Midbrain (tissue), 1 donor: Measurements from ENCODE around the gene SMIM12.
"Not testable (repeated sequence)": the region's sequence is repeated elsewhere in the genome, so short reads cannot be mapped to it uniquely, and the experiment has no call there.

Experiments used
- DNase-seq: peaks from one replicate; lab custom pipeline; 2025; lab: John Stamatoyannopoulos, UW

SMIM12 gene

DNA sequence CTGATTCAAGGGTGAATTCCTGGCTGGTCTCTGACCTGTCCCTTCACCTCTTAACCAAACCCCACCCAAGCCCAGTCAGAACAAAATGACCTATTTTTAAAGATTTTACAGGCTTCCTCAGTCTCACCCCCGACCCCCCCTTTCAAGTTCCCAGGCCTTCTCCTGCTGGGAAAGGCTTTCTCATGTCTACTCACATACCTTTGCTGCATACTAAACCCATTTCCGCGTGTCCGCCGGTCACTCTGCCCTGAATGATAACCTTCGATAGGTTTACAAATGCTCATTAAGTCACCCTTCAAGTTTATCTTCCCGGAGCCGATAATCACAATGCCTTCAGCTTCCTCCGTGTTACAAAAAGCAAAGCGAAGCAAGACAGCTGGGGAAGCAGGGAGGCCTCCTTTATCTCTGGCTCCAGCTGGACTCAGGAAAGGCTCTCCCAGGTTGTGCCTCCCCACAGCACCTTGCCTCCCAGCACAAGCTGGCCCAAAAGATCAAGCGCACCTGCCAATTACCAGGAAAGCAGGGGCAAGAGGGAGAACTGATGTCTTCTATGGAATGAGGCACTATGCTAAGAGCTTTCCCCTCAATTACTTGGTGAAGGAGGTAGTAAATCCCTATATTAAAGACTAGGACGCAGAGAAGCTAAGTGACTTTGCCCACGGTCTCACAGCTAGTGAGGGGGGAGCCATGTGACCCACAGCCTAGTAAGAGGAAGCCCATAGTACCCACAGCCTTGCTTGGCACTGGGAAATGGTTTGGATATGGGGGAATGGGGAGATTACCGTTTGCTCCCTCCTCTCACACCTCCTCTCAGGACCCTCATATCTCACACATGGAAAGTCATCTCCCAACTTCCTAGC is 15.9 kb downstream of the SMIM12 start:
- no peak for DNase-seq

DNA sequence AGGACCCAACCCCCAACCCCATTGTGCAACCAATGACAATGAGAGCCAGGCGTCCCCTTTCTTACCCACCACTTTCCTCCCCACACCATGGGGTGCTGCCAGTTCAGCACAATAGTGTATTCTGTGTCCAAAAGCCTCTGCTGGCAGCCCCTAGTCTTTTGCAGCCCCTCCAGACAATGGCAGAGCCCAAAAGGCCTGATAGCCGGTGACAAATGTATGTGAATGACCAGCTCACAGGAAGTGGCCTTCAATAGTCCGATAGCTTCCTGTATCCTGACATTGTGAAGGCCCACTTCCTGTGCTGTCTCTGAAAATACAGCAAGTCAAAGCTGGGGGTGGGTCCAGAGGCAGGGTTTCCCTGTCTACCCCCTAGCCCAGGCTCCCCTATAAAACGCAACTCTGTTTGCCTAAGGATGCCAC is 16.6 kb downstream of the SMIM12 start:
- DNase-seq: no peak

DNA sequence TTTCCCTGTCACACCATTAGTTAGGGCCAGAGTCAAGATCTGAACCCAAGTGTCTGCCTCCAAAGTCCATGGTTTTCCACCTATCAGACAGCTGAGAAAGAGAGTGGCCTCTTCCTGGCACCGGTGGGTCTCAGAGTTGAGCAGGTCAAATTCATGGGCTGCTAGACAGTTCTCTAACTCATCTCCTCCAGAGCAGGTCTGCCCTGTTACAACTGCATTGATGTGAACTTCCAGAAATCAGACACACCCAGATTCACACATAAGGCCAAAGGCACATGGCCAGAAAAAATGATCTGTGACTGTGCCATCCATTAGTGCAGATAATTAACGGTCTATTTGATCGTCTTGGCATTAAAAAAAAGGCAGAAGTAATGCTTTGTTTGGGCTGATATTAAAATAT is 17.5 kb downstream of the SMIM12 start:
- DNase-seq: no peak

DNA sequence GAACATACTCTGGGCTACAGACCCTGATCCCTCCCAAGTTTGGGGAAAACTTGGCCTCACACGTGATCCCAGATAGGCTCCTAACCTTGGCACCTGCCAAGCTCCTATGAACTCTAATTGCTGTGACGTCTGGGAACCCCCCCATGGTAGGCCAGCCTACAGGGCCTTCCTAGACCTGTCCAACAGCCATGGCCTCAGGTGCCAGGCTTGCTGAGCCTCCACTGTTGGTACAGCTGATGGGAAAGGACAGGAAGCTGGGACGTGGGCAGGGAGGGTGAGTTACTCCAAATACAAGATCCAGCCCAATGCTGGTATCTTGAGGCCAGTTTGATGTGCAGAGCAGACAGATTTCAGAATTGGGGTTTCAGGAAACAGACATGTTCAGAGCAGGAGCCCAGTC is 19.1 kb downstream of the SMIM12 start:
- DNase-seq: no peak

DNA sequence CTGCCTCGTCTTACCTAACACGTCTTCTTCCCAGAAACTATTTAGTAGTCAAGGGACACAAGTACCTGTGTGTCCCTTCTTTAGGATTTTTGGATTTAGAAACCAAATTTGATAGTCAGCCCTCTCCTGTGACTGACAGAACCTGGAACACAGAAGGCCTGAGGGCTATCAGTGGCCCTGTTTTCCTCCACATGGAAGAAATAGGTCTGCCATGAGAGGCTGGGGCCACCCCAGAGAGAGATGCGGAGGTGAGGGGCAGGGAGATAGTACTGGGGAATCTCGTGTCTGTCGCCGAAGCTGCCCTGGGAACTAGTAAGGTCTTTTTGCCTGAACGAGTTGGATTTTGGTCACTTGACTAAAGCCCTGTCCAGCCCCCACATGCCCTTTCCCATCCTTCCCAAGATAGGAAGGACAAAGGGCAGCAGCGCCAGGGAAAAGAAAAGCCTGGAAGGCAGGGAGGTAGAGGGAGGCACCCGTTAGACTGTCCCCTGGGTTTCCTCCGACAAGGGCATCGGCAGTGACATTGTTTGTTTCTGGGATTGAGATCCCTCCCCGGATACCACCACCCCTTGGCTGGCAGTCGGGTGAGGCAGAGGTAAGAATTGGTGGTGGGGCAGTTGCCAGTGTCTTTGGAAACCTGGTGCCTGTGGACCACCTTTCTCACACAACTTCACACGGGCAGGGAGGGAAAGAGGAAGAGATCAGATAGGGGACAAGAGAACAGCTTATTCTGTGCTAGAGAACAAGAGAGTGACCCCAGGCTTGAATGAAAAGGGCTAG is 19.8 kb downstream of the SMIM12 start:
- no peak for DNase-seq

DNA sequence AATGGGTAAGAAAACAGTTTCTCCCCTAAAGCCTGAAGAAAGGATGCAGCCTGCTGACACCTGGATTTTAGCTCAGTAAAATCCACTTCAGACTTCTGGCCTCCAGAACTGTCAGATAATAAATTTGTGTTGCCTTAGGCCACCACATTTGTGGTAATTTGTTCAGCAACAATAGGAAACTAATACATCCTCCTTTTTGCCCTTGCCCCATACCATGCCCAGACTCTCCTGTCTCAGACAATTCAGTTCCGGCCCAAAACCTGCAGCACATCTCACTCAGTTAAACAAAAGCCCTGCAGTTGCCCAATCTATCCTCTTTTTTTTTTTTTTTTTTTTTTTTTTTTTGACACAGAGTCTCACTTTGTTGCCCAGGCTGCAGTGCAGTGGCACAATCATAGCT is 25.8 kb downstream of the SMIM12 start:
- no peak for DNase-seq

DNA sequence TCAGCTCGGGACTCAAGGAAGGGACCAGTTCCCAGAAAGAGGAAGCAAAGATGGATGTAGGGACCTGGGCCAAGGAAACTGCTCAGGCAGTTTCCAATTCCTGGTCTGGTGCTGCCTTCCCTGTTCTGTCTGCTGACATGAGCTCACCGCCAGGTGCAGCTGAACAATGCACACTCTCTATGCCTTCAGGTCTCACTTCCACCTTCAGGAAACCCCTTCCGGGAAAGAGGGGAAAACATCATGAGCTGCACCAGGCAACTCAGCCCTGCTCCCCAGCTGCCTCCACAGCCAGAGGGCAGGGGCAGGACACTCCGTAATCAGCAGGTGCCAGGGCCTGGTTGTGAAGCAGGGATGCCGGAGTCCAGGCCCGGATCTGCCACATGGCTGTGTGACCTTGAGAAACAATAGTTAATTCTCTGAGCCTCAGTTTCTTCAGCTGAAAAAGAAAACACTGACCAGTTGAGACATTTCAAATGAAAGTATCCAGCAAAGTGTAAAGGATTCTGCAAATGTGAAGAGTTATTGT is 27.8 kb downstream of the SMIM12 start:
- DNase-seq: no peak

DNA sequence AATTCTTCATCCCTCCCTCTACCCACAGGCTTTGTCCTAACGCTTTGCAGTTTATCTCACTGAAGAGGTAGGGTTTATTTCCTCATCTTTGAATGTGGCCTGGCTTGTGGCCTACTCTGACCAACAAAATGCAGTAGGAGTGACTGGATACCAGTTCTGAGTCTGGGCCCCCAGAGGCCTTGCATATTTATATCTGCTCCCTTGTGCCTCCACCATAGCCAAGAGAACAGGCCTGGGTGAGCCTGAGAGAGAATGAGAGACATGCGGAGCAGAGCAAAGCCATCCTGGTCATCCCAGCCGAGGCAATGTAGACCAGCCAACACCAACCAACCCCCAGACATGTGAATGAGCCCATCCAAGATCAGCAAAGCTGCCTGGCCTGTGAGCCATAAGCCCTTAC is 30.3 kb downstream of the SMIM12 start:
- DNase-seq: no peak

DNA sequence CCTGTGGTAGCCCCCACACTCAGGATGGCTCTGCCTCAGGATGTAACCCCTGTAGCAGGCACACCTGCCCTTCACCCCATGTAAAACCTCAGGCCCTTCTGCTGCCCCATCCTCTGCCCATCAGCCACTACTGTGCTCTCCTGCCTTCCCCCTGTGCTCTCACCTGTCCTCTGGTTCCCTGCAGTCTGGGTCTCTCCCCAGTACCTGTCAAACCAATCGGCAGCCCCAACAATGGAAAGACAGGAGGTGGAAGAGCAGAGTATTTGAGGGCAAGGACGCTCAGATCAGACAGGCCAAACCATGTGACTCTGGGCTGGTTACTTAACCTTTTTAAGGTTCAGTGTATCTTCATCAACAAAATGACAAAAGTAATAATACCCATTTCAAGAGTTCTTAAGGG is 30.9 kb downstream of the SMIM12 start:
- DNase-seq: no peak

DNA sequence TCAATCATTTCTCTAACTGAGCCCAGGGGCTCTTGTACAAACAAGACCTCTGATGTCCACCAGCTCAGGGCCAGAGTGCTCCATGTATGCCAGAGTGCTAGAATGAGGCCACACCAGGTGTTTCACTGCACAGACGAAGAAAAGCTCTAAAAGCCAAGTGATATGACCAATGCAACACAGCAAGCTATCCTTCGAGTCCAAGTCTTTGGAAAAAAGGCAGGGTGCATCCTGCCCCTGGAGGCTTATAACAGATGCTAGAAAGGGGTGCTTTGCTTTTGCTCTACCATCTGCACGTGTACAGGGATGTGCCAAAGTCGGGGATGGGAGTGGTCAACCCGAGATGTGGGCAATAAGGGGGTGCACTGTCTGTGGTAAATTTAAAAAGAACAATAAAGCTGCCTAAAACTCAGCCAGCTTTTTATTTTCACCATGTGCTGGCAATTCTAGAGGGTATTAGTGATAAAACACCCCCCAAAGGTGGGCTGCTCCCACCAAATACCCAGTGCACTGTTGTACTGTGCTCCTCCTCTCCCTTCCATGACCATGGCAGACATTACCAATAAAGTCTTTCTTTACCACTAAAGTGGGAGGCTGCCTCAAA is 32.1 kb downstream of the SMIM12 start:
- no peak for DNase-seq

DNA sequence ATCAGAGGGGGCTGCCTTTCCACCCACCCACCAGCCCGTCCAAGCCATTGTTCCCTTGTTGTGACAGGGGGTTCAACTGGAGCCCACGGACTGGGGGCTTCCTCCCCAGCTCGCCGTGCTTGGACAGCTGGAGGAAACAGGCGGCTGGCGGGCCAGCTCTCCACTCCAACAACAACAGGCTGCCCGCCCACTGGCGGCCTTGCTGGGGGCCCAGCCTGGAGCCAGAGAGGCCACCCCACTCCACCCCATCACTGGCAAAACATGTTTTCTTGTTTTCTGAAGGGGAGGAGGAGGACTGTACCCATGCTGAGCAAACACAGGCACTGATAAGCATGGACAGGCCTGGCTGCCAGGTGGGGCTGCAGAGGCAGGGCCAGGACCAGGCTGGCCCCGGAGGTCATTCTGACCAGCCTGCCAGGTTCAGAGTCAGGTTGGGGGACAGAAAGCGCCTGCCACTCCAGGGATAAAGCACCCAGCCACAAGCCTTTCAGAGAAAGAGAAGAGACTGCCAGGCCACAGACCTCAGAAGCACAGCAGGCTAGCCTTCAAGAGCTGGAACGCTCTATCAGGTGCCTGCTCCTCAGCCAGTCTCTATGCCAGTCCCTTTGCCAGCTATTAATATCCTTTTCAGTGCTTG is 34.0 kb downstream of the SMIM12 start:
- DNase-seq: no peak

DNA sequence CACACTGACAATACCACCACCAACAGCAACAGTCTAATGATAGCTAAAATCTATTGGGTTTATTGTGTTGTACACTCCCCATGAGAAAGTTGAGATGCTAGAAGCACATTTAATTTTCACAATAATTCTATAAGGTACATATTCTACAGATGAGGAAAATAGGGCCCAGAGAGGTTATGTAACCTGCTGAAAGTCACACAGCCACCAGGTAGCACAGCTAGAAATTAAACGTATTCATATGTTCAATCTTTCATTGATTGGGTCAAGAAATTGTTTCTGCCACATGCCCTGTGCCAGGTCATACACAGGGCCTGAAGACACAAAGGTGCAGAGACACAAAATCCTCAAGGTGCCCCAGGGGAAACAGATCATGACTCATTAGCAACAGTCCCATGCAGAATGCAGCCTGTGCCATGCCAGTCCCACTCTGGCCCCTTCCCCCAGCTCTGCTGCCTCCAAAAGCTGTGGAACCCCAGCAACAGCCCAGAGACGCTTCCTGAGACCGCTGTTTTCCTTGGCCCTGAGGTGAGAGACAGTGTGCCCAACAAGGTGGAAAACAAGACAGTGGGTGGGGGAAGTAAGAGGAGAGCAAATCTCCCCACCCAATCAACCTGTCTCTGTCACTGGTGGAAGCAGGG is 34.6 kb downstream of the SMIM12 start:
- no peak for DNase-seq

DNA sequence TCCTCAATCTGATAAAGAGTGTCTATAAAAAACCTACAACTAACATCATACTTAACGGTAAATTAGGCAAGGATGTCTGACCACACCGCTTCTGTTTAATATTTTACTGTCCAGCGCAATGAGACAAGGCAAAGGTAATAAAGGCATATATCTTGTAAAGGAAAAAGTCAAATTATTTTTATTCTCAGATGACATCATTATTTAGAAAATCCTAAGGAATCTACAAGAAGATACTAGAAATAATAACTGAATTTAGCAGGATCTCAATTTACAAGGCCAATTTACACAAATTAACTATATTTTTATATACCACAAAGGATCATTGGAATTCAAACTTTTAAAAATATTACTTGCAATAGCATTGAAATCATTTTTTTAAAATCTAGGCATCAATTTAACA is 37.3 kb downstream of the SMIM12 start:
- no peak for DNase-seq

DNA sequence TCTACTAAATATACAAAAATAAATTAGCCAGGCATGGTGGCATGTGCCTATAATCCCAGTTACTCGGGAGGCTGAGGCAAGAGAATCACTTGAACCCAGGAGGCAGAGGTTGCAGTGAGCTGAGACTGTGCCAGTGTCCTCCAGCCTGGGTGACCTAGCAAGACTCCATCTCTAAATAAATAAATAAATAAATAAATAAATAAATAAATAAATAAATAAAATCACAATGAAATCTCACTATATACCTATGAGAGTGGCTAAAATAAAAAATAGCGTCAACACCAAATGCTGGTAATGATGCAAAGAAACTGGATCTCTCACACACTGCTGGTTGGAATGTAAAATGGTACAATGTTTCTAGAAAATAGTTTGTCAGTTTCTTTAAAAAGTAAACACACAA is 40.7 kb downstream of the SMIM12 start:
- not testable (repeated sequence) for DNase-seq

DNA sequence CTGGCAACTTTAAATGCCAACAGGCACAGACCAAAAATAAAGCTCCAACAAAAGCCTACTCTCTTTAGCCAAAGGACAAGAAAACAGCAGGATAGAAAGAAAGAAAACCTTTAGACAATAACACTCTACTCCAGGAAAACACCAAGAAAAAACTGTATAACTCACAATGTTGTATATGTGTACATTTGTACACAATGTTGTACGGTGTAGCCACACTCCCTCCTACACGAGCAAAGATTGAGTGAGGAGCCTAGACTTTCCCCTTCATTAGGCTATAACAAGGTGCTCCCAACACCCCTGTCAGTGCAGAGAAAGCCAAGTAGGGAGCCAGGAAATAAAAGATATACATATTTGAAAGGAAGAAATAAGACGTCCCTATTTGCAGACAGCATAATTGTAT is 42.8 kb downstream of the SMIM12 start:
- DNase-seq: no peak

DNA sequence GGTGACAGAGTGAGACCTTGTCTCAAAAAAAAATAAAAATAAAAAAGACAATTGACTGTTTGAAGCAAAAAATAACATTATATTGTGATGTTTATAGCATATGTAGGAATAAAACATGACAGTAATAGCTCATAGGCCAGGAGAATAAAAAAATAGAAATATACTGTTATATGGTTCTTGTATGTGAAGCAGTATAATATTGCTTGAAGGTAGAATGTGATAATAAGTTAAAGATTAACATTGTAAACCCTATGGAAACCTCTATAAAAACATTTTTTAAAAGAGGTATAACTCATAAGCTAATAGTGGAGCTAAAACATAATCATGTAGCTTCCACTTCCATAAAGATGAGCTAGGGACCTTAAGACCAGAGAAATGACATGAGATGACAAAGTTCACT is 43.2 kb downstream of the SMIM12 start:
- DNase-seq: no peak

DNA sequence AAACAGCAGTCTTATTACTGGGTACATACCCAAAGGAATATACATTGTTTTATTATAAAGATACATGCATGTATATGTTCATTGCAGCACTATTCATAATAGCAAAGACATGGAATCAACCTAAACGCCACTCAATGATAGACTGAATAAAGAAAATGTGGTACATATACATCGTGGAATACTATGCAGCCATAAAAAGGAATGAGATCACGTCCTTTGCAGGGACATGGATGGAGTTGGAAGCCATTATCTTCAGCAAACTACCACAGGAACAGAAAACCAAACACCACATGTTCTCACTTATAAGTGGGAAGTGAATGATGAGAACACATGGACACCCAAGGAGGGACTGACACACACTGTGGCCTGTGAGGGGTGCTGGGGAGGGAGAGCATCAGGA is 48.8 kb downstream of the SMIM12 start:
- DNase-seq: not testable (repeated sequence)

DNA sequence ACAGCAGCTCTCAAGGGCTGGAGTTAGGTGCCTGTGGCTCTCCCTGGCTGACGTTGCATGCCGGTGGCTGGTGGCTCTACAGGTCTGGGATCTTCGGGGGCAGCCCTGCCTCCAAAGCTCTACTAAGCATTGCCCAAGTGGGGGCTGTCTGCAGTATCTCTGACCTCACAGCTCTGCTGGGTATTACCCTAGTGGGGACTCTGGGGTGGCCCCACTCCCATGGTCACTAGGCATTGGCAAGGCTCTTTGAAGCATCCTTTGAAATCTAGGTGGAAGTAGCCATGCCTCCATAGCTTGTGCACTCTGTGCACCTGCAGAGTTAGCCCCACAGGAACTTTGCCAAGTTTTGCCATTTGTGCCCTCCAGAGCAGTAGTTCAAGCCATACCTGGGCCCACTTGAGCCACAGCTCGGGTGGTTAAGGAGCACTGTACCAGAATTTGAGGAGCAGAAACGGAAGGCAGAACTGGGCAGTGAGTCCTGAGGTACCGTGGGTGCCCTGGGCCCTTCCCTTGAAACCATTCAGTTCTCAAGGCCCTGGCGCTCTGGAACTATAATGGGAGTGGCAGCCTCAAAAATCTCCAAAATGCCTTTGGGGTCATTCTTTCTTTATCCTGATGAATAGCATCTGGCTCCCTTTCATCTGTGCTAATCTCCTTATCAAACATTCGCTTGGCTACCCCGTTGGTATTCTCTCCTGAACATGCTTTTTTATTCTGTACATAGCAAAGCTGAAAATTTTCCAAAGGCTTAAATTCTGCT is 51.3 kb downstream of the SMIM12 start:
- DNase-seq: no peak

DNA sequence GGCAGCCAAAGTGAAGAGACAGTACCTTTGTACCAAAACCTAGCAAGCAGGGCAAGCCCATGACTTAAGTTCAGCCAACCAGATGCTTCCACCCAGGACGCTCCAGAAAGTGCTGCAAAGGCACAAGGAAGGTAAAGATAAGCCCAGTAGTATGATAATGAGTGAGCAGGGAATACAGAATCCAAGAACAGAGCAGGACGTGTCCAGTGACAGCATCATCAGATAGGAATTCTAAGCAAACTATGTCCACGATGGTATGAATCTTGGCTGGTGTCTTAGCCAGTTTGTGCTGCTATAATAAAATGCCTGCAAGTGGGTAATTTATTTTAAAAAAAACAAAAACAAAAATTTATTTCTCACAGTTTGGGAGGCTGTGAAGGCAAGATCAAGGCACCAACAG is 53.2 kb downstream of the SMIM12 start:
- no peak for DNase-seq

DNA sequence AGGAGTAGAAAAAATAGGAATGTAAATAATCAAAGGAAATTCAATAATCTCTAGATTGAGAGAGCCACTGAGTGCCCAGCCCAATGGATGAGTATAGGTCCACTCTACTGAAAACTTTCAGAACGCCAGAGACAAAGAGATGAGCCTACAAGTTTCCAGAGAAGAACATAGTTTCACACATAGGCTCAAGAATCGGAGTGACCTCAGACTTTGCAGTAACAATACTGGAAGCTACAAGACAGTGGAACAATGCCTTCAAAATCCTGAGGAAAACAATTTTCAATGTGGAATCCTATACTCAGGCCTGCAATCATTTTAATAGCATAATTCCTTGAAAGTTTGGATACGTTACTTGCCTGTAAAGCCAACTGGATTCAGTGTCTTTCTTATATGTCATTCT is 55.8 kb downstream of the SMIM12 start:
- DNase-seq: no peak
